Cardiac fibroblast (primary cell): Measurements from ENCODE around the gene P2RY6.
"Not testable (repeated sequence)": the region's sequence is repeated elsewhere in the genome, so short reads cannot be mapped to it uniquely, and the experiment has no call there.

Source experiments
- DNase-seq, 2 donors: peaks; one replicate each; pipeline versions ENCODE4 v3.0.0 to v3.0.0-alpha.2; 2010; ENCODE audit warnings: low read depth in 2 of 2
- H3K4me3 ChIP-seq, 2 donors: replicated peaks in 1 of 2; 1 replicate in 1 of 2; 2 replicates in 1 of 2; pipeline ENCODE4 v1.5.1; 2011; ENCODE audit warnings: low read depth in 2 of 2, low read length in 2 of 2, mild to moderate bottlenecking in 2 of 2, moderate library complexity in 1 of 2
- TF ChIP-seq, protein P1 (sequence below): IDR thresholded peaks from one replicate; pipeline ENCODE4 v1.5.1; 2011; ENCODE audit warnings: low read depth, mild to moderate bottlenecking, low read length, inconsistent platforms

Gene P2RY6

DNA sequence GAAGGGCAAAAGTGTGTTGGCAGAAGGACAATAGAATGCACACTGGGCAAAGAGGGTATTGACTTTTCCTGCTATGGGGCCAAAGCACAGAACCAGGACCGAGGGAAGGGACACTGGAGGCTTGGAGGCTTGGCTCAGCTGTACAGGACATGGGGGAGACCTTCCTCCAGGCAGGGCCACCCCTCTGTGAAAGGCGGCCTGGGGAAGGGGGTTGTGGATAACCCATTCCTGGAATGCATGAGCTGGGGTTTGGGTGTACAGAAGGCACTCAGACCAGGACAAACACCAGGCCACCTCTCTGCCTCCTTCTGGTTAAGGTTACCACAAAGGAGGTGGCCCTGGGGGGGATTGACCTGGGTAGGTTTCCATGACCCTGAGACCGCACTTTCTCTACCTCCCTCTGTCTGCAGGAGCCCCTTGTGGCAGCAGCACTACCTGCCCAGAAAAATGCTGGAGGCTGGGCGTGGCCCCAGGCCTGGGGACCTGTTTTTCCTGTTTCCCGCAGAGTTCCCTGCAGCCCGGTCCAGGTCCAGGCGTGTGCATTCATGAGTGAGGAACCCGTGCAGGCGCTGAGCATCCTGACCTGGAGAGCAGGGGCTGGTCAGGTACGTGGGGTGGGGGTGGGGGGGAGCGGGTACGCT lies 44.4 kb upstream of the P2RY6 start:
- TF ChIP-seq, protein P1, sequence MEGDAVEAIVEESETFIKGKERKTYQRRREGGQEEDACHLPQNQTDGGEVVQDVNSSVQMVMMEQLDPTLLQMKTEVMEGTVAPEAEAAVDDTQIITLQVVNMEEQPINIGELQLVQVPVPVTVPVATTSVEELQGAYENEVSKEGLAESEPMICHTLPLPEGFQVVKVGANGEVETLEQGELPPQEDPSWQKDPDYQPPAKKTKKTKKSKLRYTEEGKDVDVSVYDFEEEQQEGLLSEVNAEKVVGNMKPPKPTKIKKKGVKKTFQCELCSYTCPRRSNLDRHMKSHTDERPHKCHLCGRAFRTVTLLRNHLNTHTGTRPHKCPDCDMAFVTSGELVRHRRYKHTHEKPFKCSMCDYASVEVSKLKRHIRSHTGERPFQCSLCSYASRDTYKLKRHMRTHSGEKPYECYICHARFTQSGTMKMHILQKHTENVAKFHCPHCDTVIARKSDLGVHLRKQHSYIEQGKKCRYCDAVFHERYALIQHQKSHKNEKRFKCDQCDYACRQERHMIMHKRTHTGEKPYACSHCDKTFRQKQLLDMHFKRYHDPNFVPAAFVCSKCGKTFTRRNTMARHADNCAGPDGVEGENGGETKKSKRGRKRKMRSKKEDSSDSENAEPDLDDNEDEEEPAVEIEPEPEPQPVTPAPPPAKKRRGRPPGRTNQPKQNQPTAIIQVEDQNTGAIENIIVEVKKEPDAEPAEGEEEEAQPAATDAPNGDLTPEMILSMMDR, result no peak
- DNase-seq, result no peak
- no peak overlapping the region for H3K4me3 ChIP-seq

DNA sequence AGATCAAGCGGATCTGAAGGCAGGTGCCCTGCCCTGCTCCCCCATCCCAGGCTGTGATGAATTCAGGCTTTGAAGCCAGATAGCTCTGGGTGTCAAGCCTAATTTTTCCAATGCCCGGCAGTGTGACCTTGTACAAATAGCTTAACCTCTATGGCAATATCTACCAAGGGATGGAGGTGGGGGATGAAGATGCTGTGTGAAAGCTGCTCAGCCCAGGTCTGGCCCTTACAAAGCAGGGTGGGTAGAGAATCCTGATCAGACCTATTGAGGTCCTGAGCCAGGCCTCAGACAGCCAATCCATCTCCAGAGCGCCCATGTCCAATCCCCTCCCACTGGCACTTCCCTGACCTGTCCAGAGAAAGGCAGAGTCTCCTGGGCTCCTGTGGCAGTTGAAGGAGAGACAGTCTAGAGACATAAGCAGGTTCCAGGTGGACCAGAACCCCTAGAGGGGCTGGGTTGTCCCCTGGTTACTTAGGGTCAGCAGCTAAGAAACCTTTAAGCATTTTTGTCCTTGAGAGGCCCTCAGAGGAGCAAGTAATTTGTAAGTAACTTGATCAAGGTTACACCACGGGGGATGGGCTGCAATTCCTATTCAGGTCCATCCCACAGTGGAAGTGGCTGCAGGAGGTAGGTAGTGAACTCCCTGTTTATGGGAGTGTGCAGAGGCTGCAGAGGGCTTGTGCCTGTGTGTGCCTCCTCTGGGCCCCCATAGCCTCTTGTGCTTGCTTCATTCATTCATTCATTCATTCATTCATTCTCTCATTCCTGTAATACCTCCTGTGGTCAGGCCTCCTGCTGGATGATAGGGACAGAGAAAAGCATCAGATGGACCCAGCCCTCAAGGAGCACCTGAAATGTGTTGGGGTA lies 43.6 kb upstream of the P2RY6 start:
- no peak for DNase-seq
- TF ChIP-seq, protein P1, result no peak

DNA sequence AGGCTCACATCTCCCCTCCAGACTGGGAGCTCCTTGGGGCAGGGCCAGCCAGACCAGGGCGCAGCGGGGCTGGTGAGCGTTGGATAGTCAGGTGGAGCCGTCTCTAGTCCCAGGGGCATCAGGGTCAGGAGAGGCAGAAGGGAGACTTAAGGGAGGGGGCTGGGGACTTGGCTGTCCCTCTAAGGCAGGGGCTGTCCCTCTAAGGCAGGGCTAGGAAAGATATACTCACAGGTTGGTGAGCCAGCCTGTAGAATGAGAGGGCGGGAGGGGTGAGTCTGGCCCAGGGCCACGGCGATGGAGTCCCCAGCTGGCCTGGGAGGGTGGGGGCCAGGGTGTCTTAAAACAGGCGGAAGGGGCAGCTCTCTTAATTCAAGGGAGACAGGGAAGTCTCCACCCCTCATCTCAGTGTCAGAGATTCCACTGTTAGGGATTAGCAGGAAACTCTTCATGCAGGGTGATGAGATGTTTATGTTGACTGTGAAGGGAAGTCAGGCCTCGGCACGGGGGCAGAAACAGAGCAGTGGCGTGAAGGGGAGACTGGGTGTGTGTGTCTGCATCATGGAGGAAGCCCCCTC lies 42.7 kb upstream of the P2RY6 start:
- TF ChIP-seq, protein P1, result no peak
- H3K4me3 ChIP-seq, result no peak overlapping the region
- no peak for DNase-seq

More for the DNA sequence above, 43.6 kb upstream of the P2RY6 start:
- H3K4me3 ChIP-seq, result no peak overlapping the region

DNA sequence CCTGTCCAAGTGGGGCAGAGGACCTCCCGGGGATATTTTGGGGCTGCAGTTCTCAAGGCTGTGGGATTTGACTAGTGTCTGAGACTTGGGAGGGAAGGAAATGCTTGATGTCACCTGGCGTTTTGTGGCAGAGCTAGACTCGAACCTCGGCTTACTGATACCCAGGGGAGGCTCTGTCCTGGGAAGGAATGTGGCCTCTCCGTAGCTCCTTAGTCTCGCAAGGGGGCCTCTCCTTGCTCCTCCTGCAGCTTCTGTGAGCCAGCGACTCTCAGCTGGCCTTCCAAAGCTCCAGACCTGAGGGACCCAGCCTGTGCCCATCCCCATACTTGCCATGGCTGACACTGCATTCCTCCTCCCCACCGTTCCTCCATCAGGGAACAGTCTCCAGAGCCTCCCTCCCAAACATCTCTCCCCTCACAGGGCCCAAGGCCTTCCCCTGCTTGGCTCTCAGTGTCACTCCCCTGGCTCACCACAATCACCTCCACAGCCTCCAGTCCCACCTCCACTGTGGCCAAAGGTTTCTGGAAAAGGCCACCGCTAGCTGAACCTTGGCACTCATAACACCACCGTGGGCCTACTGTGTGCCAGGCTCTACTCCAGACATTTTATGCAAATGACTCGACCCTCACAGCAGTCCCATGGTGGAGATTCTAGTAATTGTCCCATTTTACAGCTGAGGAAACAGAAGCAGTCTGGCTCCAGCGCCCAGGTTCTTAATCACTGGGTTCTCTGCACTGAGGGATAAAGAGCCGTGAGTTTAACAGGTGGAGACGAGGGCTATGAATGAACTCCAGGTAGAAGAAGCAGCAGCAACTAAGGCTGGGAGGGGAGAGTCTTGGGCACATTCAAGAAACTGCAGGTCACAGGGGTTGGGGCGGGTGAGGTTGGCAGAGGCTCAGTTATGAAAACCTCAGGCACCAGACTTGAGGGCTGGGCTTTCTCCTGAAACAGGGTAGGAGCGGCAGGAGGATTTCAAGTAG lies 42.0 kb upstream of the P2RY6 start:
- DNase-seq, result no peak
- TF ChIP-seq, protein P1, result no peak
- H3K4me3 ChIP-seq, result no peak overlapping the region

DNA sequence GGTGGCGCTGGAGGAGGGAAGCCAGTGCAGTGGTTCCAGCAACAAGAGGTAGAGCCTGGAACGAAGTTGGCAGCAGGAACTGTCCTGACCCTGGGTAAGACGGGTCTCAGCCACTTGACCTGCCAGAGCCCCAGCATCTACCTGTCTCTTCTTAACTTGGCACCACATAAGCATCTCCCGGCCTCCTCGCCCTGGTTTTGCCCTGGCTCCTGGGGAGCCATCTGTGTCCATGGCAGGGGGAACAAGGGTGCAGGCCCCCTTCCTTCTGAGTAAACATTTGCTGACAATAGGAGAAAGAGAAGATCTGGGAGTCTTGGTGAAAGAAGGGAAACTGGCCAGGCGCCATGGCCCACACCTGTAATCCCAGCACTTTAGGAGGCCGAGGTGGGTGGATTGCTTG lies 41.2 kb upstream of the P2RY6 start:
- DNase-seq, result no peak
- TF ChIP-seq, protein P1, result no peak
- H3K4me3 ChIP-seq, result no peak overlapping the region

DNA sequence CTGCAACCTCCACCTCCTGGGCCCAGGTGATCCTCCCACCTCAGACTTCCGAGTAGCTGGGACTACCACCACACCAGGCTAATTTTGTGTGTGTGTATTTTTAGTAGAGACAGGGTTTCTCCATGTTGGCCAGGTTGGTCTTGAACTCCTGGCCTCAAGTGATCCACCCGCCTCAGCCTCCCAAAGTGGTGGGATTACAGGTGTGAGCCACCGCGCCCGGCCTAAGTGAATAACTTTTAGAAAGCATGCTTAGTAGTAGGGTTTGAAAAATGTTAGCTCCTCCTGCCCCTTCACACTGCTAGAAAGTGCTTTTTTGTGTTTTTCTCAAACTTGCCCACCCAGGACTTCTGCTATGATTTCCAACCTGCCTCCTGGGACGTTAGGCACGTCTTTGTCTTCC lies 39.7 kb upstream of the P2RY6 start:
- not testable (repeated sequence) for H3K4me3 ChIP-seq, DNase-seq
